HEK293 (cell line): ENCODE measurements around the gene TMEM151B.

Experiments
- EGR2 ChIP-seq: fragments of 450-650 bp; formaldehyde crosslinking; IDR thresholded peaks from 2 replicates; pipeline ENCODE4 v1.5.1; 2016; ENCODE audit warnings: low read depth, missing biosample characterization, missing genetic modification characterization
- GLIS1 ChIP-seq: fragments of 450-650 bp; formaldehyde crosslinking; IDR thresholded peaks from 2 replicates; pipeline ENCODE4 v1.5.1; 2016; ENCODE audit warnings: missing biosample characterization, missing genetic modification characterization
- HOXC10 ChIP-seq: sonication (generic); formaldehyde crosslinking; IDR thresholded peaks from 2 replicates; pipeline ENCODE4 v1.8.1; 2023; ENCODE audit warnings: mild to moderate bottlenecking, missing genetic modification reagents
- RBAK ChIP-seq: fragments of 450-650 bp; formaldehyde crosslinking; IDR thresholded peaks from 2 replicates; pipeline ENCODE4 v1.5.1; 2016; ENCODE audit warnings: missing biosample characterization, missing genetic modification characterization
- SCRT2 ChIP-seq: fragments of 450-650 bp; formaldehyde crosslinking; IDR thresholded peaks from 2 replicates; pipeline ENCODE4 v1.5.1; 2016; ENCODE audit warnings: missing biosample characterization, missing genetic modification characterization
- TRIM28 ChIP-seq: IDR thresholded peaks from 2 replicates; pipeline ENCODE4 v1.6.1; 2011; ENCODE audit warnings: low read length, control low read depth, borderline replicate concordance
- ZFP3 ChIP-seq: fragments of 450-650 bp; formaldehyde crosslinking; IDR thresholded peaks from 2 replicates; pipeline ENCODE4 v1.5.1; 2016; ENCODE audit warnings: low read depth, missing biosample characterization, missing genetic modification characterization
- ZIC2 ChIP-seq: fragments of 450-650 bp; formaldehyde crosslinking; IDR thresholded peaks from 2 replicates; pipeline ENCODE4 v1.5.1; 2016; ENCODE audit warnings: missing biosample characterization, missing genetic modification characterization
- ZNF211 ChIP-seq: fragments of 450-650 bp; formaldehyde crosslinking; IDR thresholded peaks from 2 replicates; pipeline ENCODE4 v1.5.1; 2016; ENCODE audit warnings: low read depth, missing biosample characterization, missing genetic modification characterization
- ZNF223 ChIP-seq: fragments of 450-650 bp; formaldehyde crosslinking; IDR thresholded peaks from 2 replicates; pipeline ENCODE4 v1.5.1; 2016; ENCODE audit warnings: missing biosample characterization, missing genetic modification characterization
- ZNF292 ChIP-seq: fragments of 450-650 bp; formaldehyde crosslinking; IDR thresholded peaks from 2 replicates; pipeline ENCODE4 v1.5.1; 2016; ENCODE audit warnings: low read depth, missing biosample characterization, missing genetic modification characterization, borderline replicate concordance
- ZNF404 ChIP-seq: fragments of 450-650 bp; formaldehyde crosslinking; IDR thresholded peaks from 2 replicates; pipeline ENCODE4 v1.5.1; 2017; ENCODE audit warnings: missing biosample characterization, missing genetic modification characterization
- ZNF423 ChIP-seq: fragments of 450-650 bp; formaldehyde crosslinking; IDR thresholded peaks from 2 replicates; pipeline ENCODE4 v1.5.1; 2016; ENCODE audit warnings: missing biosample characterization, missing genetic modification characterization
- ZNF521 ChIP-seq: fragments of 450-650 bp; formaldehyde crosslinking; IDR thresholded peaks from 2 replicates; pipeline ENCODE4 v1.5.1; 2017; ENCODE audit warnings: missing biosample characterization, mild to moderate bottlenecking, missing genetic modification characterization
- ZNF530 ChIP-seq: fragments of 450-650 bp; formaldehyde crosslinking; IDR thresholded peaks from 2 replicates; pipeline ENCODE4 v1.5.1; 2016; ENCODE audit warnings: low read depth, missing biosample characterization, missing genetic modification characterization
- ZNF555 ChIP-seq: fragments of 450-650 bp; formaldehyde crosslinking; conservative IDR thresholded peaks from 2 replicates; pipeline ENCODE4 v1.5.1; 2017; ENCODE audit warnings: missing biosample characterization, mild to moderate bottlenecking, missing genetic modification characterization, inconsistent platforms
- ZNF558 ChIP-seq: fragments of 450-650 bp; formaldehyde crosslinking; IDR thresholded peaks from 2 replicates; pipeline ENCODE4 v1.5.1; 2016; ENCODE audit warnings: missing biosample characterization, missing genetic modification characterization
- ZNF610 ChIP-seq: fragments of 450-650 bp; formaldehyde crosslinking; IDR thresholded peaks from 2 replicates; pipeline ENCODE4 v1.5.1; 2016; ENCODE audit warnings: missing biosample characterization, missing genetic modification characterization, borderline replicate concordance
- ZNF660 ChIP-seq: fragments of 450-650 bp; IDR thresholded peaks from 2 replicates; pipeline ENCODE4 v1.5.1; 2018; ENCODE audit warnings: missing biosample characterization, mild to moderate bottlenecking, missing genetic modification characterization
- ZNF768 ChIP-seq: fragments of 450-650 bp; formaldehyde crosslinking; IDR thresholded peaks from 2 replicates; pipeline ENCODE4 v1.5.1; 2018; ENCODE audit warnings: missing biosample characterization, mild to moderate bottlenecking, missing genetic modification characterization
- ZNF776 ChIP-seq: fragments of 450-650 bp; formaldehyde crosslinking; IDR thresholded peaks from 2 replicates; pipeline ENCODE4 v1.5.0; 2017; ENCODE audit warnings: missing biosample characterization, missing genetic modification characterization, borderline replicate concordance
- ZSCAN23 ChIP-seq: fragments of 450-650 bp; formaldehyde crosslinking; IDR thresholded peaks from 2 replicates; pipeline ENCODE4 v1.5.1; 2016; ENCODE audit warnings: missing biosample characterization, missing genetic modification characterization
- ZSCAN30 ChIP-seq: fragments of 450-650 bp; IDR thresholded peaks from 2 replicates; pipeline ENCODE4 v1.5.1; 2018; ENCODE audit warnings: missing biosample characterization, mild to moderate bottlenecking, missing genetic modification characterization, moderate library complexity
- TF ChIP-seq, protein P1 (sequence below): fragments of 450-650 bp; formaldehyde crosslinking; IDR thresholded peaks from 2 replicates; pipeline ENCODE4 v1.5.1; 2017; ENCODE audit warnings: missing biosample characterization, missing genetic modification characterization
- TF ChIP-seq, protein P2 (sequence below): fragments of 450-650 bp; formaldehyde crosslinking; IDR thresholded peaks from 2 replicates; pipeline ENCODE4 v1.5.1; 2016; ENCODE audit warnings: missing biosample characterization, missing genetic modification characterization
- TF ChIP-seq, protein P3 (sequence below): fragments of 450-650 bp; formaldehyde crosslinking; IDR thresholded peaks from 2 replicates; pipeline ENCODE4 v1.5.1; 2016; ENCODE audit warnings: missing biosample characterization, missing genetic modification characterization, borderline replicate concordance
- TF ChIP-seq, protein P4 (sequence below): fragments of 450-650 bp; formaldehyde crosslinking; IDR thresholded peaks from 2 replicates; pipeline ENCODE4 v1.5.1; 2017; ENCODE audit warnings: missing biosample characterization, missing genetic modification characterization
- TF ChIP-seq, protein P5 (sequence below): fragments of 450-650 bp; formaldehyde crosslinking; conservative IDR thresholded peaks from 2 replicates; pipeline ENCODE4 v1.5.1; 2016; ENCODE audit warnings: low read depth, missing biosample characterization, missing genetic modification characterization

The TMEM151B gene

DNA sequence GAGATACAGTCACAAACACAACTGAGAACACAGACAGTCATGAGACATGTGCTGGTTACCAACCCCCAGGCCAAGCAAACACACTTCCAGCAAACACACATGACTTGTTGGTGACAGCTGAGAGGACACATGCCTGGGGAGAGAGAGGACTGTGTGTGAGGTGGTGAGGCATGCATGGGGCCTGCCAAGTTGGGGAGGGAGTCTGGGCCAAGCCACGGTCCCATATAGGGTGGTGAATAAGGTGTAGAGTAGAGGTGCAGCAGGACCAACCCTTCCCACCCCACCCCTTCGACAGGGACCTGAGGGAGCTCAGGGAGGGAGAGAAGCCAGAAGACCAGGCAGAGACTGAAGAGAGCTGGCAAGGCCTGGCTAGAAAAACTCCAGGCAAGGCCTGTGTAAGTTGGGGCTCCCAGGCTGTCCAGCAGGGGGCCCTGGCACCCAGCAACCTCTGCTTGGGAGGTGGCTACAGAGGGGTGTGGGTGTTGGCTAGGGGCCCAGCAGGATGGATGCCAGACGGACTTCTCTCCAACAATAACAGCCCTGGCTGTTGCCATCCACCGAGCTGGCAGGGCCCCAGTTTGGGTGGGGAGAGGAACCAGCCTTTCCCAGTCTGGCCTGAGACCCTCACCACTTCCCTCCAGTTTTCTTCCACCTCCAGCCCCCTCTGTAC lies 48.8 kb upstream of the TMEM151B start (continued):
- no peak for TF ChIP-seq ZNF610
- TF ChIP-seq SCRT2: peak; percentile 79
- no peak for TF ChIP-seq ZNF404 (tag by site-specific recombination)
- TF ChIP-seq, protein P1, sequence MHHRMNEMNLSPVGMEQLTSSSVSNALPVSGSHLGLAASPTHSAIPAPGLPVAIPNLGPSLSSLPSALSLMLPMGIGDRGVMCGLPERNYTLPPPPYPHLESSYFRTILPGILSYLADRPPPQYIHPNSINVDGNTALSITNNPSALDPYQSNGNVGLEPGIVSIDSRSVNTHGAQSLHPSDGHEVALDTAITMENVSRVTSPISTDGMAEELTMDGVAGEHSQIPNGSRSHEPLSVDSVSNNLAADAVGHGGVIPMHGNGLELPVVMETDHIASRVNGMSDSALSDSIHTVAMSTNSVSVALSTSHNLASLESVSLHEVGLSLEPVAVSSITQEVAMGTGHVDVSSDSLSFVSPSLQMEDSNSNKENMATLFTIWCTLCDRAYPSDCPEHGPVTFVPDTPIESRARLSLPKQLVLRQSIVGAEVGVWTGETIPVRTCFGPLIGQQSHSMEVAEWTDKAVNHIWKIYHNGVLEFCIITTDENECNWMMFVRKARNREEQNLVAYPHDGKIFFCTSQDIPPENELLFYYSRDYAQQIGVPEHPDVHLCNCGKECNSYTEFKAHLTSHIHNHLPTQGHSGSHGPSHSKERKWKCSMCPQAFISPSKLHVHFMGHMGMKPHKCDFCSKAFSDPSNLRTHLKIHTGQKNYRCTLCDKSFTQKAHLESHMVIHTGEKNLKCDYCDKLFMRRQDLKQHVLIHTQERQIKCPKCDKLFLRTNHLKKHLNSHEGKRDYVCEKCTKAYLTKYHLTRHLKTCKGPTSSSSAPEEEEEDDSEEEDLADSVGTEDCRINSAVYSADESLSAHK (tag by site-specific recombination): no peak
- TF ChIP-seq ZNF660 (tag by site-specific recombination): no peak
- no peak for TF ChIP-seq ZNF558
- TF ChIP-seq, protein P2, sequence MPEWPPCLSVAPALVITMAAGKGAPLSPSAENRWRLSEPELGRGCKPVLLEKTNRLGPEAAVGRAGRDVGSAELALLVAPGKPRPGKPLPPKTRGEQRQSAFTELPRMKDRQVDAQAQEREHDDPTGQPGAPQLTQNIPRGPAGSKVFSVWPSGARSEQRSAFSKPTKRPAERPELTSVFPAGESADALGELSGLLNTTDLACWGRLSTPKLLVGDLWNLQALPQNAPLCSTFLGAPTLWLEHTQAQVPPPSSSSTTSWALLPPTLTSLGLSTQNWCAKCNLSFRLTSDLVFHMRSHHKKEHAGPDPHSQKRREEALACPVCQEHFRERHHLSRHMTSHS (tag by site-specific recombination): no peak
- TF ChIP-seq ZSCAN30 (tag by site-specific recombination): peak; percentile 57
- TF ChIP-seq RBAK: no peak
- TF ChIP-seq, protein P3, sequence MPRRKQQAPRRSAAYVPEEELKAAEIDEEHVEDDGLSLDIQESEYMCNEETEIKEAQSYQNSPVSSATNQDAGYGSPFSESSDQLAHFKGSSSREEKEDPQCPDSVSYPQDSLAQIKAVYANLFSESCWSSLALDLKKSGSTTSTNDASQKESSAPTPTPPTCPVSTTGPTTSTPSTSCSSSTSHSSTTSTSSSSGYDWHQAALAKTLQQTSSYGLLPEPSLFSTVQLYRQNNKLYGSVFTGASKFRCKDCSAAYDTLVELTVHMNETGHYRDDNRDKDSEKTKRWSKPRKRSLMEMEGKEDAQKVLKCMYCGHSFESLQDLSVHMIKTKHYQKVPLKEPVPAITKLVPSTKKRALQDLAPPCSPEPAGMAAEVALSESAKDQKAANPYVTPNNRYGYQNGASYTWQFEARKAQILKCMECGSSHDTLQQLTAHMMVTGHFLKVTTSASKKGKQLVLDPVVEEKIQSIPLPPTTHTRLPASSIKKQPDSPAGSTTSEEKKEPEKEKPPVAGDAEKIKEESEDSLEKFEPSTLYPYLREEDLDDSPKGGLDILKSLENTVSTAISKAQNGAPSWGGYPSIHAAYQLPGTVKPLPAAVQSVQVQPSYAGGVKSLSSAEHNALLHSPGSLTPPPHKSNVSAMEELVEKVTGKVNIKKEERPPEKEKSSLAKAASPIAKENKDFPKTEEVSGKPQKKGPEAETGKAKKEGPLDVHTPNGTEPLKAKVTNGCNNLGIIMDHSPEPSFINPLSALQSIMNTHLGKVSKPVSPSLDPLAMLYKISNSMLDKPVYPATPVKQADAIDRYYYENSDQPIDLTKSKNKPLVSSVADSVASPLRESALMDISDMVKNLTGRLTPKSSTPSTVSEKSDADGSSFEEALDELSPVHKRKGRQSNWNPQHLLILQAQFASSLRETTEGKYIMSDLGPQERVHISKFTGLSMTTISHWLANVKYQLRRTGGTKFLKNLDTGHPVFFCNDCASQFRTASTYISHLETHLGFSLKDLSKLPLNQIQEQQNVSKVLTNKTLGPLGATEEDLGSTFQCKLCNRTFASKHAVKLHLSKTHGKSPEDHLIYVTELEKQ (tag by site-specific recombination): no peak
- TF ChIP-seq ZNF776 (tag by site-specific recombination): no peak
- no peak for TF ChIP-seq ZNF521 (tag by site-specific recombination)
- peak; percentile 37; the same call in 1 of the 2 replicates for TF ChIP-seq ZNF423 (tag by site-specific recombination)
- no peak for TF ChIP-seq HOXC10 (CRISPR knock-in tag)
- TF ChIP-seq, protein P4, sequence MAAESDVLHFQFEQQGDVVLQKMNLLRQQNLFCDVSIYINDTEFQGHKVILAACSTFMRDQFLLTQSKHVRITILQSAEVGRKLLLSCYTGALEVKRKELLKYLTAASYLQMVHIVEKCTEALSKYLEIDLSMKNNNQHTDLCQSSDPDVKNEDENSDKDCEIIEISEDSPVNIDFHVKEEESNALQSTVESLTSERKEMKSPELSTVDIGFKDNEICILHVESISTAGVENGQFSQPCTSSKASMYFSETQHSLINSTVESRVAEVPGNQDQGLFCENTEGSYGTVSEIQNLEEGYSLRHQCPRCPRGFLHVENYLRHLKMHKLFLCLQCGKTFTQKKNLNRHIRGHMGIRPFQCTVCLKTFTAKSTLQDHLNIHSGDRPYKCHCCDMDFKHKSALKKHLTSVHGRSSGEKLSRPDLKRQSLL: no peak
- peak; percentile 67 for TF ChIP-seq EGR2 (tag by site-specific recombination)
- TF ChIP-seq ZNF292 (tag by site-specific recombination): no peak
- no peak for TF ChIP-seq ZNF768 (tag by site-specific recombination)
- TF ChIP-seq ZIC2: peak; percentile 68
- TF ChIP-seq GLIS1 (tag by site-specific recombination): peak; percentile 95
- TF ChIP-seq, protein P5, sequence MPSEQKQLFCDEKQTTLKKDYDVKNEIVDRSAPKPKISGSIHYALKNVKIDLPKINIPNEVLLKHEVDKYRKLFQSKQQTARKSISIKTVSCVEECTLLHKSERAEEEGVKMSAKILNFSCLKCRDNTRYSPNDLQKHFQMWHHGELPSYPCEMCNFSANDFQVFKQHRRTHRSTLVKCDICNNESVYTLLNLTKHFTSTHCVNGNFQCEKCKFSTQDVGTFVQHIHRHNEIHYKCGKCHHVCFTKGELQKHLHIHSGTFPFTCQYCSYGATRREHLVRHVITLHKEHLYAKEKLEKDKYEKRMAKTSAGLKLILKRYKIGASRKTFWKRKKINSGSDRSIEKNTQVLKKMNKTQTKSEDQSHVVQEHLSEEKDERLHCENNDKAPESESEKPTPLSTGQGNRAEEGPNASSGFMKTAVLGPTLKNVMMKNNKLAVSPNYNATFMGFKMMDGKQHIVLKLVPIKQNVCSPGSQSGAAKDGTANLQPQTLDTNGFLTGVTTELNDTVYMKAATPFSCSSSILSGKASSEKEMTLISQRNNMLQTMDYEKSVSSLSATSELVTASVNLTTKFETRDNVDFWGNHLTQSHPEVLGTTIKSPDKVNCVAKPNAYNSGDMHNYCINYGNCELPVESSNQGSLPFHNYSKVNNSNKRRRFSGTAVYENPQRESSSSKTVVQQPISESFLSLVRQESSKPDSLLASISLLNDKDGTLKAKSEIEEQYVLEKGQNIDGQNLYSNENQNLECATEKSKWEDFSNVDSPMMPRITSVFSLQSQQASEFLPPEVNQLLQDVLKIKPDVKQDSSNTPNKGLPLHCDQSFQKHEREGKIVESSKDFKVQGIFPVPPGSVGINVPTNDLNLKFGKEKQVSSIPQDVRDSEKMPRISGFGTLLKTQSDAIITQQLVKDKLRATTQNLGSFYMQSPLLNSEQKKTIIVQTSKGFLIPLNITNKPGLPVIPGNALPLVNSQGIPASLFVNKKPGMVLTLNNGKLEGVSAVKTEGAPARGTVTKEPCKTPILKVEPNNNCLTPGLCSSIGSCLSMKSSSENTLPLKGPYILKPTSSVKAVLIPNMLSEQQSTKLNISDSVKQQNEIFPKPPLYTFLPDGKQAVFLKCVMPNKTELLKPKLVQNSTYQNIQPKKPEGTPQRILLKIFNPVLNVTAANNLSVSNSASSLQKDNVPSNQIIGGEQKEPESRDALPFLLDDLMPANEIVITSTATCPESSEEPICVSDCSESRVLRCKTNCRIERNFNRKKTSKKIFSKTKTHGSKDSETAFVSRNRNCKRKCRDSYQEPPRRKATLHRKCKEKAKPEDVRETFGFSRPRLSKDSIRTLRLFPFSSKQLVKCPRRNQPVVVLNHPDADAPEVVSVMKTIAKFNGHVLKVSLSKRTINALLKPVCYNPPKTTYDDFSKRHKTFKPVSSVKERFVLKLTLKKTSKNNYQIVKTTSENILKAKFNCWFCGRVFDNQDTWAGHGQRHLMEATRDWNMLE: no peak
- no peak for TF ChIP-seq ZNF211
- TF ChIP-seq ZNF555 (tag by site-specific recombination): no peak
- no peak for TF ChIP-seq ZNF530
- no peak for TF ChIP-seq ZNF223 (tag by site-specific recombination)
- no peak for TF ChIP-seq ZSCAN23 (tag by site-specific recombination)
- no peak for TF ChIP-seq ZFP3
- no peak for TF ChIP-seq TRIM28
